GM23338 (cell line): ENCODE data around the gene KIF4B. TPM values are rescaled to one million over a fixed set of nuclear protein-coding genes. Genes with fewer than 3 reads are reported as not detected.

ENCODE experiments used
- ATAC-seq: fragments of 200-7000 bp; cut with Tn5 transposase; 3 replicates; pipeline ENCODE4 v1.9.1; 2020
- DNase-seq: peaks from one replicate; pipeline ENCODE4 v3.0.0-alpha.2; 2015; ENCODE audit warnings: low spot score
- H2AFZ ChIP-seq: fragments of 200-600 bp; sonication (generic); 2 replicates; pipeline ENCODE4 v1.8.0; 2016; ENCODE audit warnings: antibody characterized with exemption, mild to moderate bottlenecking, moderate library complexity
- H3F3A ChIP-seq: fragments of 200-600 bp; sonication (generic); replicated peaks from 2 replicates; pipeline ENCODE4 v1.8.0; 2017; ENCODE audit warnings: antibody characterized with exemption, mixed run types, low read depth
- H3K27ac ChIP-seq: fragments of 200-600 bp; sonication (generic); 2 replicates; pipeline ENCODE4 v1.6.1; 2016; ENCODE audit warnings: low read depth
- H3K27me3 ChIP-seq: fragments of 200-600 bp; sonication (generic); 2 replicates; pipeline ENCODE4 v1.8.0; 2016; ENCODE audit warnings: mild to moderate bottlenecking, mixed run types, moderate library complexity; ENCODE audit not compliant: insufficient read depth
- H3K36me3 ChIP-seq: fragments of 200-600 bp; sonication (generic); 2 replicates; pipeline ENCODE4 v1.8.0; 2016; ENCODE audit warnings: mild to moderate bottlenecking; ENCODE audit not compliant: insufficient read depth
- H3K4me1 ChIP-seq: fragments of 200-600 bp; sonication (generic); 2 replicates; pipeline ENCODE4 v1.8.0; 2016; ENCODE audit warnings: mild to moderate bottlenecking, moderate library complexity; ENCODE audit not compliant: insufficient read depth
- H3K4me2 ChIP-seq: fragments of 200-600 bp; sonication (generic); 2 replicates; pipeline ENCODE4 v1.7.1; 2017; ENCODE audit warnings: mixed run types
- H3K4me3 ChIP-seq: fragments of 200-600 bp; sonication (generic); 2 replicates; pipeline ENCODE4 v1.6.1; 2016; ENCODE audit warnings: mixed run types
- H3K79me2 ChIP-seq: fragments of 200-600 bp; sonication (generic); replicated peaks from 2 replicates; pipeline ENCODE4 v1.8.0; 2017; ENCODE audit warnings: mild to moderate bottlenecking; ENCODE audit not compliant: insufficient read depth
- H3K9me2 ChIP-seq: fragments of 200-600 bp; sonication (generic); 2 replicates; pipeline ENCODE4 v1.8.0; 2017; ENCODE audit not compliant: insufficient read depth
- H4K20me1 ChIP-seq: fragments of 200-600 bp; sonication (generic); replicated peaks from 2 replicates; pipeline ENCODE4 v1.8.0; 2017; ENCODE audit warnings: mild to moderate bottlenecking; ENCODE audit not compliant: insufficient read depth
- H3K27ac Mint-ChIP-seq: 2 replicates; pipeline ENCODE4 v1.8.0; 2020; ENCODE audit warnings: inconsistent platforms, mild to moderate bottlenecking, moderate library complexity, mixed read lengths
- H3K27me3 Mint-ChIP-seq: 3 replicates; pipeline ENCODE4 v1.8.0; 2022; ENCODE audit warnings: low read depth, mild to moderate bottlenecking, moderate library complexity, mixed read lengths, inconsistent platforms; ENCODE audit not compliant: insufficient read depth, poor library complexity
- H3K36me3 Mint-ChIP-seq: 3 replicates; pipeline ENCODE4 v1.8.0; 2021; ENCODE audit warnings: low read depth, mild to moderate bottlenecking, inconsistent platforms, moderate library complexity, mixed read lengths
- H3K4me1 Mint-ChIP-seq: 3 replicates; pipeline ENCODE4 v1.8.0; 2020; ENCODE audit warnings: mild to moderate bottlenecking, inconsistent platforms, mixed read lengths
- H3K4me3 Mint-ChIP-seq: 3 replicates; pipeline ENCODE4 v1.8.0; 2021; ENCODE audit warnings: moderate library complexity, mild to moderate bottlenecking, inconsistent platforms, mixed read lengths
- H3K9me3 Mint-ChIP-seq: 3 replicates; pipeline ENCODE4 v1.8.0; 2020; ENCODE audit warnings: moderate library complexity, mild to moderate bottlenecking, inconsistent platforms, mixed read lengths
- CREB1 ChIP-seq: fragments of 250-450 bp; sonication (Bioruptor Pico); IDR thresholded peaks from 2 replicates; pipeline ENCODE4 v1.5.0; 2020; ENCODE audit warnings: low read depth, mild to moderate bottlenecking, moderate library complexity
- CTCF ChIP-seq, 2 experiments: fragments of 200-600 bp in 1 of 2; sonication (generic) in 1 of 2; conservative IDR thresholded peaks; 2 replicates each; pipeline versions ENCODE4 v1.5.1 to v1.6.1; 2016 to 2017; ENCODE audit warnings: antibody characterized with exemption in 2 of 2, low read depth in 2 of 2, mild to moderate bottlenecking in 2 of 2, moderate library complexity in 1 of 2
- EZH2 ChIP-seq: fragments of 200-600 bp; sonication (generic); IDR thresholded peaks from one replicate; pipeline ENCODE4 v1.8.0; 2017; ENCODE audit warnings: antibody characterized with exemption, mild to moderate bottlenecking, low read depth; ENCODE audit not compliant: unreplicated experiment
- JUNB ChIP-seq: IDR thresholded peaks from one replicate; pipeline ENCODE4 v1.6.1; 2016; ENCODE audit warnings: antibody characterized with exemption; ENCODE audit not compliant: unreplicated experiment
- NANOG ChIP-seq: IDR thresholded peaks from 2 replicates; pipeline ENCODE4 v1.6.1; 2016; ENCODE audit warnings: antibody characterized with exemption, borderline replicate concordance
- ZNF462 ChIP-seq: fragments of 250-450 bp; sonication (Bioruptor Pico); IDR thresholded peaks from 2 replicates; pipeline ENCODE4 v1.5.0; 2020; ENCODE audit warnings: mild to moderate bottlenecking, moderate library complexity
- polyA plus RNA-seq: library from polyadenylated mRNA; unstranded; fragments of >200 nt; fragmentation: Nextera tagmentation; extraction: Ambion mirVana; gene quantifications from 2 replicates; pipeline ENCODE4 v1.2.1, GENCODE V29; 2016
- total RNA-seq: library from RNA; depleted of rRNA; stranded (reverse); fragments of >200 nt; shearing (Covaris generic); gene quantifications from 2 replicates; pipeline ENCODE4 v1.2.3, GENCODE V29; 2014
- TF ChIP-seq, protein P1 (sequence below): IDR thresholded peaks from 2 replicates; pipeline ENCODE4 v1.6.1; 2016; ENCODE audit warnings: antibody characterized with exemption

Gene KIF4B
- total and polyA plus RNA-seq, 2 experiments from 2014 or later, result not detected

DNA sequence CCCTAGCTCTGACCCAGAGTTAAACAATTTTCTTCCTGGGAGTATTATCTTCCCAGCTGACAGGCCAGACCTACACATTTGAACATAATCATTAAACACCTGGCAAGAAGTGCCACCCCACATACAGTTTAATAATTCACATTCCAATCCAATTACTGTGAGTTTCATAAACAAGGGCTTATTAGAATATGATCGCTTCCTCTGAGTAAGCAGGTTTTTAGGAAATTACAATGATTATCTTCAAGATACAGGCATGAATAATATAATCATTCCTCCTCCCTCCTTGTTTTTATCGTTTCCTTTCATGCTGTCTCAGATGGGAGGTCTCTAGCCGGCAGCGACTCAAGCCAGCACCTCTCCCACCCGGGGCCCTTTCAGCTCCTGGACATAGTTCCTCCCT, 15.8 kb upstream of the KIF4B start (continued):
- TF ChIP-seq ZNF462 (no peak), JUNB (no peak), CTCF (conservative IDR thresholded peaks at IDR 0.05; ENCODE audit: low read depth in 2 of 2) (no peak), CREB1 (CRISPR knock-in tag) (no peak), EZH2 (no peak)
- TF ChIP-seq, protein P1, sequence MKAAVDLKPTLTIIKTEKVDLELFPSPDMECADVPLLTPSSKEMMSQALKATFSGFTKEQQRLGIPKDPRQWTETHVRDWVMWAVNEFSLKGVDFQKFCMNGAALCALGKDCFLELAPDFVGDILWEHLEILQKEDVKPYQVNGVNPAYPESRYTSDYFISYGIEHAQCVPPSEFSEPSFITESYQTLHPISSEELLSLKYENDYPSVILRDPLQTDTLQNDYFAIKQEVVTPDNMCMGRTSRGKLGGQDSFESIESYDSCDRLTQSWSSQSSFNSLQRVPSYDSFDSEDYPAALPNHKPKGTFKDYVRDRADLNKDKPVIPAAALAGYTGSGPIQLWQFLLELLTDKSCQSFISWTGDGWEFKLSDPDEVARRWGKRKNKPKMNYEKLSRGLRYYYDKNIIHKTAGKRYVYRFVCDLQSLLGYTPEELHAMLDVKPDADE, result no peak

DNA sequence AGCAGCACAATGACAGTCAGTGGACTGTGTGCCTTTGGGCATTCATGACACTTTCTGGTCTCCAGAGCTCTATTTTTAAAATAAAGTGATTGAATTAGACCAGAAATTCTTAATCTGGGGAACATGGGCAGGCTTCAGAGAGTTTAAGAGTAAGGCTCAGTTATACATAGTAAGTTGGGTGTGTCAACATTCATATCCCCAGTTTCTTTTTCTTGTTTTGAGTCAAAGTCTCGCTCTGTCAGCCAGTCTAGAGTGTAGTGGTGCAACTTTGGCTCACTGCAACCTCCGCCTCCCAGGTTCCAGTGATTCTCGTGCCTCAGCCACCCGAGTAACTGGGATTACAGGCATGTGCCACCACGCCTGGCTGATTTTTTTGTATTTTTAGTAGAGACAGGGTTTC, 13.7 kb upstream of the KIF4B start:
- H3K36me3 Mint-ChIP-seq, result no peaks in the 10 kb centered on the region; the same call in 2 of the 3 replicates
- H3K27me3 ChIP-seq, result no peaks in the 10 kb centered on the region
- H3K4me2 ChIP-seq, result no peak overlapping the region
- H3K9me2 ChIP-seq, result no peaks in the 10 kb centered on the region
- H3F3A ChIP-seq, result no peaks in the 10 kb centered on the region
- no peaks in the 10 kb centered on the region for H3K4me1 Mint-ChIP-seq
- H3K27me3 Mint-ChIP-seq, result peaks cover 6% of the 10 kb centered on the region
- ATAC-seq (no peak), DNase-seq (no peak)
- H3K79me2 ChIP-seq, result no peaks in the 10 kb centered on the region
- no peak overlapping the region for H3K27ac Mint-ChIP-seq
- H3K27ac ChIP-seq, result no peak overlapping the region
- H3K4me1 ChIP-seq, result no peaks in the 10 kb centered on the region
- H3K4me3 Mint-ChIP-seq, result no peak overlapping the region
- TF ChIP-seq NANOG, result no peak
- H3K4me3 ChIP-seq, result no peak overlapping the region
- H4K20me1 ChIP-seq, result no peaks in the 10 kb centered on the region
- H3K9me3 Mint-ChIP-seq, result peaks cover 6% of the 10 kb centered on the region
- H3K36me3 ChIP-seq, result no peaks in the 10 kb centered on the region
- H2AFZ ChIP-seq, result no peak overlapping the region
